ENCODE measurements around the gene CERS6.

DNA sequence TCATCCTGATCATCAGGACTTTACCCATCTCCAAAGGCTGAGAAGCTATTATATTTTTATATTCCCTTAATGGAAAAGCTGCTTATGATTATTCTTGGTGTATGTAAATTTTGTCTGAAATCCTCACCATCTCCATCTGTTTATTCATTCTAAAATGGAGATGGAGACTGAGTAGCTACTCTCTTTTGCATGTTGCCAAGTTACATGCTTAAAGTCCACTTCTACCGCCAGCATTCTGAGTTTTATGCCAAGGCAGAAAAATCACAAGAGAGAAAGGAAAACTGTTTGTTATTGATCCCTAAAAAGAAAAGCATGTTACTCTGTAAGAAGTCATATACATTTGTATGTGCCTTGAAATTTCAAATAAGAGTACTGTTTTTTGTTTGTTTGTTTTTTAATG is 252.0 kb downstream of the CERS6 start:
- TF ChIP-seq EZH2phosphoT487 (IDR thresholded peaks at IDR 0.05; ENCODE audit: insufficient read depth, low read depth) (no peak), EZH2 (IDR thresholded peaks at IDR 0.05; ENCODE audit: insufficient read depth, poor library complexity, severe bottlenecking) (no peak)
